Gastroesophageal sphincter (tissue), 3 donors: Measurements from ENCODE around the gene SYT1.

ENCODE experiments used
- POLR2A ChIP-seq, 2 donors: fragments of 450-650 bp; IDR thresholded peaks; one replicate each; pipeline ENCODE4 v1.6.1; 2017; ENCODE audit warnings: antibody characterized with exemption in 2 of 2, mild to moderate bottlenecking in 2 of 2, moderate library complexity in 1 of 2
- TF ChIP-seq, protein P1 (sequence below), 4 experiments: fragments of 200-600 bp in 2 of 4; fragments of 450-650 bp in 2 of 4; sonication (generic) in 1 of 4; IDR thresholded peaks; one replicate each; pipeline ENCODE4 v1.5.1; 2017 to 2019; ENCODE audit warnings: antibody characterized with exemption in 4 of 4, mild to moderate bottlenecking in 2 of 4, moderate library complexity in 2 of 4

DNA sequence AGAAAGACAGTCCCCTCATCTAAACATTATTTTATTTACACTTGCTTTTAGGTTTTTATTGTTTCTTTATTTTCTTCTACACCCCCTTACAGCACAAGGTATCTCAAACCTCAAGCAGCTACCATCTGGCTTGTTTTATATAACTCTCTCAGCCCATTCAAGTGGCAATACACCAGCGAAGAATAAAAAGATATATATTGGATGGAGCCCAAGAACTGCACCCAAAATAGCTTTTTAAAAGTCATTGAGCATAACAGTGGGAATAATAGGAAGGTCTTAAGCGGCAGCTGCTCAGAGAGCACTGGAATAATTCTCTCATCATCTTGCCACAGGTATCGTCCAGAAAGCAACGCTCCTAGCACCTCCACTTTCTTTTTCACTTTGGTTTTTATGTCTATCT, 322.5 kb downstream of the SYT1 start:
- no peak for TF ChIP-seq POLR2A (IDR thresholded peaks at IDR 0.05)
- TF ChIP-seq, protein P1, sequence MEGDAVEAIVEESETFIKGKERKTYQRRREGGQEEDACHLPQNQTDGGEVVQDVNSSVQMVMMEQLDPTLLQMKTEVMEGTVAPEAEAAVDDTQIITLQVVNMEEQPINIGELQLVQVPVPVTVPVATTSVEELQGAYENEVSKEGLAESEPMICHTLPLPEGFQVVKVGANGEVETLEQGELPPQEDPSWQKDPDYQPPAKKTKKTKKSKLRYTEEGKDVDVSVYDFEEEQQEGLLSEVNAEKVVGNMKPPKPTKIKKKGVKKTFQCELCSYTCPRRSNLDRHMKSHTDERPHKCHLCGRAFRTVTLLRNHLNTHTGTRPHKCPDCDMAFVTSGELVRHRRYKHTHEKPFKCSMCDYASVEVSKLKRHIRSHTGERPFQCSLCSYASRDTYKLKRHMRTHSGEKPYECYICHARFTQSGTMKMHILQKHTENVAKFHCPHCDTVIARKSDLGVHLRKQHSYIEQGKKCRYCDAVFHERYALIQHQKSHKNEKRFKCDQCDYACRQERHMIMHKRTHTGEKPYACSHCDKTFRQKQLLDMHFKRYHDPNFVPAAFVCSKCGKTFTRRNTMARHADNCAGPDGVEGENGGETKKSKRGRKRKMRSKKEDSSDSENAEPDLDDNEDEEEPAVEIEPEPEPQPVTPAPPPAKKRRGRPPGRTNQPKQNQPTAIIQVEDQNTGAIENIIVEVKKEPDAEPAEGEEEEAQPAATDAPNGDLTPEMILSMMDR (IDR thresholded peaks at IDR 0.05): no peak
